ENCODE measurements around the gene PEX5L. TPM values are rescaled to one million over a fixed set of nuclear protein-coding genes. Genes with fewer than 3 reads are reported as not detected.

The PEX5L gene
- polyA plus RNA-seq, 1 experiment: 0.14 TPM

DNA sequence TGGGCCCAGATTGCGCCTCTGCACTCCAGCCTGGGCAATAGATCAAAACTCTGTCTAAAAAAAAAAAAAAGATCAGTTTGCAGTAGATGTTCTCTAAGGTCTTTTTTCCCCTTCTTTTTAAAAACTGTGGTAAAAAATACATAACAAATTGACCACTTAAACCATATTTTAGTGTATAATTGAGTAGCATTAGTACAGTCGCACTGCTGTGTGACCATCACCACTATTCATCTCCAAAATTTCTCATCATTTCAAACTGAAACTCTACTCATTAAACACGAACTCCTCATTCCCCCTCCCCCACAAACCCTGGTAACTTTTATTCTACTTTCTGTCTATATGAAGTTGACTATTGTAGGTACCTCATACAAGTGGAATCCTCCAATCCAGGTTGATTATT, 160.3 kb downstream of the PEX5L start:
- no peak overlapping the region for H3K4me3 ChIP-seq (ENCODE audit: low read depth, low read length)
- H3K27ac ChIP-seq (ENCODE audit: low read depth, low read length): no peak overlapping the region
- TF ChIP-seq, protein P1, sequence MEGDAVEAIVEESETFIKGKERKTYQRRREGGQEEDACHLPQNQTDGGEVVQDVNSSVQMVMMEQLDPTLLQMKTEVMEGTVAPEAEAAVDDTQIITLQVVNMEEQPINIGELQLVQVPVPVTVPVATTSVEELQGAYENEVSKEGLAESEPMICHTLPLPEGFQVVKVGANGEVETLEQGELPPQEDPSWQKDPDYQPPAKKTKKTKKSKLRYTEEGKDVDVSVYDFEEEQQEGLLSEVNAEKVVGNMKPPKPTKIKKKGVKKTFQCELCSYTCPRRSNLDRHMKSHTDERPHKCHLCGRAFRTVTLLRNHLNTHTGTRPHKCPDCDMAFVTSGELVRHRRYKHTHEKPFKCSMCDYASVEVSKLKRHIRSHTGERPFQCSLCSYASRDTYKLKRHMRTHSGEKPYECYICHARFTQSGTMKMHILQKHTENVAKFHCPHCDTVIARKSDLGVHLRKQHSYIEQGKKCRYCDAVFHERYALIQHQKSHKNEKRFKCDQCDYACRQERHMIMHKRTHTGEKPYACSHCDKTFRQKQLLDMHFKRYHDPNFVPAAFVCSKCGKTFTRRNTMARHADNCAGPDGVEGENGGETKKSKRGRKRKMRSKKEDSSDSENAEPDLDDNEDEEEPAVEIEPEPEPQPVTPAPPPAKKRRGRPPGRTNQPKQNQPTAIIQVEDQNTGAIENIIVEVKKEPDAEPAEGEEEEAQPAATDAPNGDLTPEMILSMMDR (IDR thresholded peaks at IDR 0.05; ENCODE audit: low read depth, low read length): no peak
- ChIA-PET CTCF (no interaction called here), POLR2A (no interaction called here)
- H3K9me3 ChIP-seq (ENCODE audit: control insufficient read depth, insufficient read depth, low read length): no peaks in the 10 kb centered on the region
- no peaks in the 10 kb centered on the region for H3K27me3 ChIP-seq (ENCODE audit: control insufficient read depth, insufficient read depth, low read length)
- DNase-seq (ENCODE audit: low read depth, low spot score): no peak

DNA sequence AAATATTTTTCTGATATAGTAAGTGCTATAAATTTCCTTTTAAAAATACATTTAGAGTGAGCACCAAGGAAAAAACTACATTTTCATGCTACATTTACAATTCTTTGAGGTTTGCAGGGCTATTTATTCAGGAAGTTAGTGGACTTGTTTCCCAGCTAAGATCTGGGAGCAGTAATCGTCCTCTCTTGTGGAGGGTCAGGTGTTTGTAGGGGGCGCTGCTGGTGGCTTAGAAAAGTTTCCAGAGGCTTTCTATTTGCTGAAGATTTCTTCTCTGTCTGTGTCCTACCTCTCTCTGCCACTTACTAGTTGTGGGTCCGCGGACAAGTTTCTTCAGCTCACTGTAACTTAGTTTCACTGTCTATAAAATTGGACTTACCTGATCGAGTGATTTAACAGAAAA, 163.9 kb downstream of the PEX5L start:
- ChIA-PET POLR2A (no interaction called here), CTCF (interaction anchor here (1.0 to 1.6 kb wide), 4 partner anchors 21 to 61 kb away, joined by 3 to 6 read pairs (median 4); no protein-coding TSS in a partner anchor)
- Histone ChIP-seq H3K27me3 (ENCODE audit: control insufficient read depth, insufficient read depth, low read length) (no peaks in the 10 kb centered on the region), H3K4me3 (ENCODE audit: low read depth, low read length) (no peak overlapping the region), H3K9me3 (ENCODE audit: control insufficient read depth, insufficient read depth, low read length) (no peaks in the 10 kb centered on the region), H3K27ac (ENCODE audit: low read depth, low read length) (no peak overlapping the region)
- TF ChIP-seq, protein P1 (IDR thresholded peaks at IDR 0.05; ENCODE audit: low read depth, low read length): no peak
- no peak for DNase-seq (ENCODE audit: low read depth, low spot score)

DNA sequence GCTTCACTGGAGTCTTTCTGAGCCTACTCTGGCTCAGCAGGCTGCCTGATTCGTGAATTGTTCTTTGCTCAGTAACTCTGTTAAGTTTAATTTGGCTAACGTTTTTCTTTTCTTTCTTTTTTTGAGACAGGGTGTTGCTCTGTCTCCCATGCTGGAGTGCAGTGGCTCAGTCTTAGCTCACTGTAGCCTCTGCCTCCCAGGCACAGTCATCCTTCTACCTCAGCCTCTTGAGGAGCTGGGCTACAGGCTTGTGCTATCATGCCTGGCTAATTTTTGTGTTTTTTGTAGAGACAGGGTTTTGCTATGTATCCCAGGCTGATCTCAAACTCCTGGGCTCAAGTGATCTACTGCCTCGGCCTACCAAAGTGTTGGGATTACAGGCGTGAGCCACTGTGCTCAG, 165.0 kb downstream of the PEX5L start:
- no peak for DNase-seq (ENCODE audit: low read depth, low spot score)
- ChIA-PET POLR2A (no interaction called here), CTCF (no interaction called here)
- Histone ChIP-seq H3K27me3 (ENCODE audit: control insufficient read depth, insufficient read depth, low read length) (no peaks in the 10 kb centered on the region), H3K4me3 (ENCODE audit: low read depth, low read length) (no peak overlapping the region), H3K27ac (ENCODE audit: low read depth, low read length) (no peak overlapping the region), H3K9me3 (ENCODE audit: control insufficient read depth, insufficient read depth, low read length) (no peaks in the 10 kb centered on the region)
- TF ChIP-seq, protein P1 (IDR thresholded peaks at IDR 0.05; ENCODE audit: low read depth, low read length): no peak

DNA sequence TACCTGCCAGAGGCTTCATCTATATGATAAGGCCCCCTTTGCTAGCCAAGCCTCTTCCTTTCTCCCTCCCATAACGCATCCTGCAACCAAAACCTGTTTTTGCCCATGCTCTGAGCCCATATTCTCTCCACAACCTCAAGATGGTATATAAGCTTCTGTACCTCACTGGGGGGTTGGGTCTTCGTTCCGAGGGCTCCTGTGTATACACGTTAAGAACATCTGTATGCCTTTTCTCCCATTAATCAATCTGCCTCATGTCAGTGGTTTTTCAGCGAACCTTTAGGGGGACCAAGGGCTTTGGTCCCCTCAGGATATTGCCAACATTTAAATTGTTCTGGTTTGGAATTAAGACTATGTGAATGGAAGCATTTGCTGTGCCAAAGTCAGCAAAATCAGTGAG, 168.0 kb downstream of the PEX5L start:
- H3K9me3 ChIP-seq (ENCODE audit: control insufficient read depth, insufficient read depth, low read length): no peaks in the 10 kb centered on the region
- POLR2A ChIA-PET: no interaction called here
- H3K27ac ChIP-seq (ENCODE audit: low read depth, low read length): no peak overlapping the region
- TF ChIP-seq, protein P1 (IDR thresholded peaks at IDR 0.05; ENCODE audit: low read depth, low read length): no peak
- H3K27me3 ChIP-seq (ENCODE audit: control insufficient read depth, insufficient read depth, low read length): no peaks in the 10 kb centered on the region
- CTCF ChIA-PET: interaction anchor here (1.3 kb wide), 1 partner anchor 16 kb away, joined by 5 read pairs; no protein-coding TSS in a partner anchor
- no peak for DNase-seq (ENCODE audit: low read depth, low spot score)
- no peak overlapping the region for H3K4me3 ChIP-seq (ENCODE audit: low read depth, low read length)

DNA sequence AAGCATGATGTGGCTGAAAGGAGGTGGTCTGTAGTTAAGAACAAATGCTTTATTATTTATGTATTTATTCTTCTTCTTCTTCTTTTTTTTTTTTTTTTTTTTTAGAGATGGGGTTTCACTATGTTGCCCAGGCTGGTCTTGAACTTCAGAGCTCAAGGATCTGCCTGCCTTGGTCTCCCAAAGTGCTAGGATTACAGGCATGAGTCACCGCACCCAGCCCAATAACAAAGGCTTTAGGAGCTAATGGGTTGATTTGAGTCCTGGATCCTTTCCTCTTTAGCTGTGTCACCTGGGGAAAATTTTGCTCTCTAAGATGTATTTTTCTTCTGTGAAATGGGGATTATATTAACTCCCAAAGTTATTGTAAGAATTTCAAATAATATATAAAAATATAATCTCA, 168.8 kb downstream of the PEX5L start:
- CTCF ChIA-PET: interaction anchor here (0.7 to 1.3 kb wide), 2 partner anchors 15 to 35 kb away, joined by 5 read pairs; no protein-coding TSS in a partner anchor

More for the DNA sequence above, 168.8 kb downstream of the PEX5L start:
- no peaks in the 10 kb centered on the region for H3K27me3 ChIP-seq (ENCODE audit: control insufficient read depth, insufficient read depth, low read length)
- no peak overlapping the region for H3K4me3 ChIP-seq (ENCODE audit: low read depth, low read length)
- no peak for DNase-seq (ENCODE audit: low read depth, low spot score)
- H3K27ac ChIP-seq (ENCODE audit: low read depth, low read length): no peak overlapping the region
- POLR2A ChIA-PET: no interaction called here
- no peaks in the 10 kb centered on the region for H3K9me3 ChIP-seq (ENCODE audit: control insufficient read depth, insufficient read depth, low read length)
- TF ChIP-seq, protein P1 (IDR thresholded peaks at IDR 0.05; ENCODE audit: low read depth, low read length): no peak
